NCI-H1105 treated with DMSO at 0.1 percent for 48 hours (cell line): ENCODE measurements around the gene RCCD1.

Experiments used
- DNase-seq: peaks from one replicate; lab custom pipeline; 2025; lab: John Stamatoyannopoulos, UW

RCCD1 gene

GRCh38 chr15:90942354-90943120 lies 12.1 kb upstream of the RCCD1 start:
- DNase-seq, result no peak

DNA sequence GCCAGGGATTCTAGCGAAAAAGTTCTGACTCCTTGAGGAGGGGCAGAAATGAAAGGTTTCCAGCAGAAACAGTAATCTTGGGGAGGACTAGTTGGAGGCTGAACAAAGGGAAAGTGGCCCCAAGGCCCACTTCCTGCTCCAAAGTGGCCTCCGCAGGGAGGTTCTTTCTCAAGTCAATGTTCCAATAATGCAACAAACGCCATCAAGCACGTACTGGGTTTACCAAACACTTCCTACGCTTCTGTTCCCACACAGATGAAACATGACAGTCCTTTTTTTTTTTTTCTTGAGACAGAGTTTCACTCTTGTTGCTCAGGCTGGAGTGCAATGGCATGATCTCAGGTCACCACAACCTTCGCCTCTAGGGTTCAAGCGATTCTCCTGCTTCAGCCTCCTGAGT lies 9.6 kb upstream of the RCCD1 start:
- DNase-seq, result no peak

- no peak for DNase-seq
These were observed 8.1 kb upstream of the RCCD1 start for GRCh38 chr15:90946538-90946937.

GRCh38 chr15:90946941-90947576 lies 7.6 kb upstream of the RCCD1 start:
- DNase-seq, result no peak

DNA sequence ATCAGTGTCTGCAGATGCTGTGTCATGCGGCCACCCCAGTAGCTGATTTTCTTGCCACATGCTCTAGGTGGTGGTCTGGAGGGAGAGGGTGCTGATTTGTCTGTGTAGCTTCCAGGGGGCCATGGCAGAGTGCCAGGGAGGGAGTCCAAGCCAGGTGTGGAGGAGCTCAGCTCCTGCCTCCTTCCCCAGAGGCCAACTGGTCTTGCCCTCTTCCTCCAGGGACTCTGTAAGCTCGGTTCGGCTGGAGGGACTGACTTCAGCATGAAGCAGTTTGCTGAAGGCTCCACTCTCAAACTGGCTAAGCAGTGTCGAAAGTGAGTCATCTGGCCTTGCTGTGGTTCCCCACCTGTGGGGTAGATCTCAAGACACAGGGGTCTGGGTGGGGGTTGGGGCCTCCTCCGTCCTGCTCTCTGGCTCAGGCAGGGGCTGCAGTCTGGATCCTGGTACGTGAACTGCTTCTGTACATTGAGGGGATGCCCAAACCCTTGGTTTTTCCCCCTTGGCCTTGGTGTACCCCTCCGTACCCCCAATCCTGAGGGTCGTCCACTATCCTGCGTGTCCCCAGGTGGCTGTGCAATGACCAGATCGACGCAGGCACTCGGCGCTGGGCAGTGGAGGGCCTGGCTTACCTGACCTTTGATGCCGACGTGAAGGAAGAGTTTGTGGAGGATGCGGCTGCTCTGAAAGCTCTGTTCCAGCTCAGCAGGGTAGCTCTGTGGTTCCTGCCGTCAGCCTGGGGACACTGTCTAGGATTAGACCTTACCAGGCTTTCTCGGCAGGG lies 6.9 kb upstream of the RCCD1 start:
- no peak for DNase-seq

DNA sequence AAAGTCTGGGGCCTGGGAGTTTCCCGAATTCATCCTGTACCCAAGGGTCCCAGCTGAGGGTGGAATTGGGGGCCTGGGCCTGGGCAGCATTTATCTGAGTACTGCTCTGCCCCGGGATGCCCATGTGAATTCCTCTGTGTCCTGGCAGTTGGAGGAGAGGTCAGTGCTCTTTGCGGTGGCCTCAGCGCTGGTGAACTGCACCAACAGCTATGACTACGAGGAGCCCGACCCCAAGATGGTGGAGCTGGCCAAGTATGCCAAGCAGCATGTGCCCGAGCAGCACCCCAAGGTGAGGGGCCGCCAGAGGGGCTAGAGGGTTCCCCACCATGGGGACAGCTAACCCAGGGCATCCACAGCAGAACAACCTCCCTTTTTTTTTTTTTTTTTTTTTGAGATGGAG lies 6.2 kb upstream of the RCCD1 start:
- DNase-seq, result no peak

DNA sequence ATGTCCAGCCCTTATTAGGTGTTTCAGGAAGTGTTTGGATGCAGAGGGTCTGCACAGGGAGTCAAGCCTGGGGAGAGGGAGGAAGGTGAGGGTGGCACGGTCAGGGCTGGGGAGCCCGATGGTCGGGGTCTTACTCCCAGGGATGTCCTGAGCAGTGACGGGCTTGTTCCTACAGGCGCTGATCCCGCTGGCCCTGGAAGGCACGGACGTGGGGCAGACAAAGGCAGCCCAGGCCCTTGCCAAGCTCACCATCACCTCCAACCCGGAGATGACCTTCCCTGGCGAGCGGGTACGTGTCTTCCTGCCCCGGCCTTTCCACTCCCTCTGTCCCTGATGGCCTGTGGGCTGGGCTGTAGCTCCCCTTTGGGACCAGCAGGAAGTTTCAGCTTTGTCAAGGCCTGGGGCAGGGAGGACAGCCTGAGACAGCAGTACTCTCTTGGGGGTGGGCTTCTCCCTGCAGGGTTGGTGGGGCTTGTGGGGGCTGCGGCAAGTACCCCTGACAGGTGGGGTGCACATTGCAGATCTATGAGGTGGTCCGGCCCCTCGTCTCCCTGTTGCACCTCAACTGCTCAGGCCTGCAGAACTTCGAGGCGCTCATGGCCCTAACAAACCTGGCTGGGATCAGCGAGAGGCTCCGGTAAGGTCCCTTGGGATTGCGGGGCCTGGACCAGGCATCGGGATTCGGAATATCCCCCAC lies 4.6 kb upstream of the RCCD1 start:
- no peak for DNase-seq

DNA sequence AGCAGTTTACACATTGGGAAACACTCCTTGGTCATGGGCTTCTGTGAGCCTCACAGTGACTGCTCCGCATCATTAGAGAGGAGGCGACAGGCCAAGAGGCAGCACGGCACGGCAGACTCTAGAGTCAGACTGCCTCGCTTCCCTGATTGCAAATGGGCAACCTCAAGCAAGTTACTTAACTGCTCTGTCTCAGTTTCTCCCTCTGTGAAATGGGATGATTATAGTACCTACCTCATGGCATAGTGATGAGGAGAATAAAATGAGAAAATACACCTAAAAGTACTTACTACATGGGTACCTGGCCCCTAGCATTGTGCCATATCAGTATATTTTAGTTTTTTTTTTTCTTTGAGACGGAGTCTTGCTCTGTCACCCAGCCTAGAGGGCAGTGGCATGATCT lies 4.0 kb upstream of the RCCD1 start:
- no peak for DNase-seq

DNA sequence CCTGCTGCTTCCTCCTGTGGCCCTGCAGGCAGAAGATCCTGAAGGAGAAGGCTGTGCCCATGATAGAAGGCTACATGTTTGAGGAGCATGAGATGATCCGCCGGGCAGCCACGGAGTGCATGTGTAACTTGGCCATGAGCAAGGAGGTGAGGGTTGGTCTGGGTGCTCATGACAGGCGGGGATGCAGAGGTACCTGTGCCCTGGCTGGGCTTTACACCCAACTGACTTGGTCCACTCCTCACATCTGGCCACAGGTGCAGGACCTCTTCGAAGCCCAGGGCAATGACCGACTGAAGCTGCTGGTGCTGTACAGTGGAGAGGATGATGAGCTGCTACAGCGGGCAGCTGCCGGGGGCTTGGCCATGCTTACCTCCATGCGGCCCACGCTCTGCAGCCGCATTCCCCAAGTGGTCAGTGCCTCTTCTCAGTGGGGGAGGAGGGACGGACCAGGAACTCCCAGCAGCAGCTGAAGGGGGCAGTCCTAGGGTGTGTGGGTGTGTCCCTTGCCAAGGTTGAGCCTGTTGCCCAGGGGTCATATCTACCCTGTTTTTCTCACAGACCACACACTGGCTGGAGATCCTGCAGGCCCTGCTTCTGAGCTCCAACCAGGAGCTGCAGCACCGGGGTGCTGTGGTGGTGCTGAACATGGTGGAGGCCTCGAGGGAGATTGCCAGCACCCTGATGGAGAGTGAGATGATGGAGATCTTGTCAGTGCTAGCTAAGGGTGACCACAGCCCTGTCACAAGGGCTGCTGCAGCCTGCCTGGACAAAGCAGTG lies 1.6 kb upstream of the RCCD1 start:
- no peak for DNase-seq

GRCh38 chr15:90953947-90954711 lies 555 bp upstream of the RCCD1 start:
- no peak for DNase-seq

DNA sequence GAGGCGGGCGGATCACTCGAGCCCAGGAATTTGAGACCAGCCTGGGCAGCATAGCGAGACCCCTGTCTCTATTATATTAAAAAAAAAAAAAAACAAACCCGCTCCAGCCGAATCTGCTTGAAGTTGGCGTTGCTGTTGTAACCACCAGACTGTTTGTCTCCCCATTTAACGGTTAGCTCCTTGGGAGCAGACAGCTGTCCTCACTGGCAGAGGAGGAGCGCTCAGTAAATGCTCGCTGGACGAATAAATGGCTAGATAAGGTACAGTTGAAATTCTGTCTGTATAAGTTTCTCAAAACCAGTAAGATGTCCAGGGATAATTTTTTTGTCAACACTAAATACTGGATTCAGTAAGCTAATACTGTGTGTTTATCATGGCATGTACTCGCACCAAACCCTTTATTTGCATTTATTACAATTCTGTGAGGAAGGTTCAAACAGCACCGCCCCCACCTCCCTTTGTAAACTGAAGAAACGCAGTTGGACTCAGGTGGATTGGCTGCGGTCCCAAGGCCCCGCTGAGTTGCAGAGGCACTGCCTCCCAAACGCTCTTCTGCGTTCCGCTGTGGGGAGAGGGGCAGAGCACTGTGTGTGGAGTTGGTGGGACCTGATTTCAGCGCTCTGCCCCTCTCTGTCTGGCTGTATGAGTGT lies 1.1 kb downstream of the RCCD1 start:
- peak; percentile 12 for DNase-seq

- DNase-seq, result peak; percentile 48
These were observed 1.8 kb downstream of the RCCD1 start for GRCh38 chr15:90956274-90957030.

GRCh38 chr15:90957031-90957790 lies 2.5 kb downstream of the RCCD1 start:
- no peak for DNase-seq

GRCh38 chr15:90957791-90958190 lies 3.1 kb downstream of the RCCD1 start:
- DNase-seq, result no peak

- no peak for DNase-seq
These were observed 4.4 kb downstream of the RCCD1 start for GRCh38 chr15:90959028-90959595.

DNA sequence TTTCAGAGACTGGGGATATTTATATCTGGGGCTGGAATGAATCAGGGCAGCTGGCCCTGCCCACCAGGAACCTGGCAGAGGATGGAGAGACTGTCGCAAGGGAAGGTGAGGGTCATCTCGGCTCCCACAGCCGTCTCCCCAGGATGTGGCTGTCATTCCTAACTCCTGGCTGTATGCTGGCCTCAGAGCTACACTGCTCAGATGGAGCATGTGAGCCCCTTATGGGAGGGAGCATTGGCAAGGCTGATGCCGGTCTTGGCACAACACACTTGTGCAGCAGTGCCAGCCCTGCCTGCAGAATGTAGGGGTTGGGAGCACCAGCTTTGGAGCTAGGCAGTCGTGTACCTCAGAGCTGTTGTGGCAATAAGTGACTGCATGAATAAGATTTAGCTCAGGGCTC lies 5.2 kb downstream of the RCCD1 start:
- DNase-seq, result no peak

DNA sequence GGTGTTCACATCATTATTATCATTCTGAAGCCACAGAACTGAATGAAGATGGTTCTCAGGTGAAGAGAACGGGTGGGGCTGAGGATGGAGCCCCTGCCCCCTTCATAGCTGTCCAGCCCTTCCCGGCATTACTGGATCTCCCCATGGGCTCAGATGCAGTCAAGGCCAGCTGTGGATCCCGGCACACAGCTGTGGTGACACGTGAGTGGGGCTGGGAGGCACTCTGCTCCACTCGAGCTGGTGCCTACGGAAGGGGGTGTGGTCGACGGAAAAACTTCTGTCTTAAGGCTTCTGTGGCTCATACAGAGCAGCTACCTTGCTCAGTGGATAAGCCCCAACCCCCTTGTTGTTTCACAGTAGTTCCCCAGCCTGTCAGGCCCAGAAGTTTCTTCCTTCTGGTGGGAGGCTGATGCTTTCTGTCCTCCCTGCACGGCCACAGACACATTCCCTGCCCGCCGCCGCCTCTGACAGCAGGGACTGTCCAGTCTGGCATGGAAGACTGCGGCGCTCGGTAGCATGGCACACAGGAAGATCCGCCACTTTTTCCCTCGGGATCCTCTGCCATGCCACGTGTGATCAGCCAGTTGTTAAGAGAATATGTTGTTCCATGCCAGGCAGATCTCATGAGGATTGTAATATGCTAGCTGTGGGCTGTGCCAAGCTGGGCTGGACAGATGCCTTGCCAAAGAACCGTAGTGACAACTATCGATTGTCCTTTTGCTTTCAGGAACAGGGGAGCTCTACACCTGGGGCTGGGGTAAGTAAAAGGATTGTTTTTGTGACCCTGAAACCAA lies 5.8 kb downstream of the RCCD1 start:
- DNase-seq, result no peak

- no peak for DNase-seq
These were observed 7.3 kb downstream of the RCCD1 start for GRCh38 chr15:90962021-90962420.
